GM12878 (cell line): ENCODE measurements around the gene MEI1. TPM values are rescaled to one million over a fixed set of nuclear protein-coding genes. Genes with fewer than 3 reads are reported as not detected.
A peak's percentile ranks its signal among the peaks of the same experiment; 100 is the strongest.

Experiments used
- ATAC-seq: fragments of 200-7000 bp; cut with Tn5 transposase; 3 replicates; pipeline ENCODE4 v1.9.1; 2020; ENCODE audit warnings: mild to moderate bottlenecking, moderate library complexity
- BruUV-seq: library from RNA; stranded (reverse); fragments of 400-500 nt; replicated peaks from 2 replicates; lab custom pipeline; 2021; lab: Mats Ljungman, UMichigan
- CTCF ChIA-PET: fragments of 300-600 bp; sonication (Branson Sonifier 250); formaldehyde crosslinking; extraction: SDS; loops from one replicate; lab custom pipeline; 2021; ENCODE audit warnings: inconsistent platforms; lab: Yijun Ruan, JAX
- POLR2A ChIA-PET: fragments of 350-600 bp; formaldehyde crosslinking; extraction: SDS; loops from one replicate; lab custom pipeline; 2021; ENCODE audit warnings: inconsistent platforms; lab: Charles Lee
- RAD21 ChIA-PET: fragments of 300-600 bp; sonication (Branson Sonifier 250); formaldehyde crosslinking; loops from one replicate; lab custom pipeline; 2023; ENCODE audit warnings: antibody characterized with exemption; ENCODE audit not compliant: unreplicated experiment; lab: Charles Lee
- SMC1A ChIA-PET: fragments of 300-600 bp; sonication (Branson Sonifier 250); formaldehyde crosslinking; loops from one replicate; lab custom pipeline; 2023; ENCODE audit not compliant: unreplicated experiment, uncharacterized antibody; lab: Charles Lee
- DNase-seq: peaks from one replicate; pipeline ENCODE4 v3.0.0-alpha.2; 2011; ENCODE audit warnings: low read depth, low spot score
- FAIRE-seq: peaks from 3 replicates; lab custom pipeline; 2011; peaks lifted over from hg19 to GRCh38; lab: Jason Lieb, UNC
- H2AFZ ChIP-seq: 2 replicates; pipeline ENCODE4 v1.6.0; 2011; ENCODE audit warnings: low read depth, low read length, control low read depth; ENCODE audit not compliant: control insufficient read depth
- H3K27ac ChIP-seq: 2 replicates; pipeline ENCODE4 v1.5.1; 2011; ENCODE audit warnings: control low read depth; ENCODE audit not compliant: control insufficient read depth, insufficient read depth
- H3K27me3 ChIP-seq, 2 experiments: replicated peaks in 1 of 2; 2 replicates each; pipeline versions ENCODE4 v1.6.0 to v1.6.1; 2011; ENCODE audit warnings: low read length in 1 of 2; ENCODE audit not compliant: control insufficient read depth in 2 of 2, insufficient read depth in 2 of 2
- H3K36me3 ChIP-seq, 2 experiments: 2 replicates each; pipeline ENCODE4 v1.5.1; 2011; ENCODE audit warnings: low read length in 1 of 2; ENCODE audit not compliant: control insufficient read depth in 2 of 2, insufficient read depth in 2 of 2
- H3K4me1 ChIP-seq: 2 replicates; pipeline ENCODE4 v1.6.1; 2011; ENCODE audit warnings: mild to moderate bottlenecking, low read length, moderate library complexity, mixed read lengths; ENCODE audit not compliant: control insufficient read depth, insufficient read depth
- H3K4me2 ChIP-seq: 2 replicates; pipeline ENCODE4 v1.6.0; 2011; ENCODE audit warnings: control low read depth; ENCODE audit not compliant: control insufficient read depth, insufficient read depth
- H3K4me3 ChIP-seq: fragments of 200-600 bp; sonication (generic); 2 replicates; pipeline ENCODE4 v1.5.1; 2016
- H3K79me2 ChIP-seq: 2 replicates; pipeline ENCODE4 v1.6.0; 2011; ENCODE audit warnings: low read length; ENCODE audit not compliant: control insufficient read depth, insufficient read depth
- H3K9ac ChIP-seq: 2 replicates; pipeline ENCODE4 v1.8.0; 2011; ENCODE audit warnings: low read length, control low read depth, mixed read lengths; ENCODE audit not compliant: control insufficient read depth, insufficient read depth
- H3K9me3 ChIP-seq: replicated peaks from 3 replicates; pipeline ENCODE4 v1.5.1; 2011; ENCODE audit warnings: mild to moderate bottlenecking, low read length; ENCODE audit not compliant: control insufficient read depth, insufficient read depth
- H4K20me1 ChIP-seq: 2 replicates; pipeline ENCODE4 v1.6.0; 2011; ENCODE audit not compliant: control insufficient read depth, insufficient read depth
- ASH2L ChIP-seq: fragments of 300-600, 200-600 bp; sonication (generic); IDR thresholded peaks from 2 replicates; pipeline ENCODE4 v1.6.1; 2017; ENCODE audit warnings: low read depth, mild to moderate bottlenecking, borderline replicate concordance
- ATF2 ChIP-seq: IDR thresholded peaks from 2 replicates; pipeline ENCODE4 v1.6.1; 2012; ENCODE audit warnings: low read length, inconsistent platforms
- BACH1 ChIP-seq: fragments of 450-650 bp; IDR thresholded peaks from 2 replicates; pipeline ENCODE4 v1.6.1; 2017; ENCODE audit warnings: mild to moderate bottlenecking, borderline replicate concordance
- BHLHE40 ChIP-seq, 2 experiments: fragments of 450-650 bp in 1 of 2; IDR thresholded peaks; 2 replicates each; pipeline ENCODE4 v1.6.1; 2011 to 2017; ENCODE audit warnings: low read depth in 2 of 2, borderline replicate concordance in 1 of 2, improper control_type of control experiment in 1 of 2, low read length in 1 of 2, mild to moderate bottlenecking in 1 of 2
- BMI1 ChIP-seq: fragments of 450-650 bp; IDR thresholded peaks from 2 replicates; pipeline ENCODE4 v1.6.1; 2016; ENCODE audit warnings: mild to moderate bottlenecking, moderate library complexity, borderline replicate concordance
- EED ChIP-seq: sonication (generic); IDR thresholded peaks from 2 replicates; pipeline ENCODE4 v1.6.1; 2016; ENCODE audit warnings: antibody characterized with exemption, low read depth
- EP300 ChIP-seq, 2 experiments: fragments of 150-350 bp in 1 of 2; IDR thresholded peaks; 2 replicates each; pipeline ENCODE4 v1.6.1; 2011 to 2012; ENCODE audit warnings: low read depth in 2 of 2, low read length in 2 of 2, borderline replicate concordance in 1 of 2, improper control_type of control experiment in 1 of 2, inconsistent platforms in 1 of 2; ENCODE audit not compliant: control insufficient read depth in 1 of 2
- IKZF2 ChIP-seq, 2 experiments: fragments of 450-650 bp; IDR thresholded peaks; 2 replicates each; pipeline ENCODE4 v1.6.1; 2017; ENCODE audit warnings: mild to moderate bottlenecking in 2 of 2, moderate library complexity in 2 of 2
- NR2C1 ChIP-seq: fragments of 450-650 bp; IDR thresholded peaks from 2 replicates; pipeline ENCODE4 v1.6.1; 2017; ENCODE audit warnings: antibody characterized with exemption, mild to moderate bottlenecking, moderate library complexity
- RUNX3 ChIP-seq: IDR thresholded peaks from 2 replicates; pipeline ENCODE4 v1.6.1; 2012; ENCODE audit warnings: low read length, inconsistent platforms
- SIX5 ChIP-seq: IDR thresholded peaks from 2 replicates; pipeline ENCODE4 v1.6.1; 2011; ENCODE audit warnings: mild to moderate bottlenecking, low read depth, low read length, moderate library complexity; ENCODE audit not compliant: severe bottlenecking
- SUZ12 ChIP-seq: fragments of 200-600 bp; sonication (generic); IDR thresholded peaks from one replicate; pipeline ENCODE4 v1.6.1; 2018; ENCODE audit warnings: antibody characterized with exemption, mild to moderate bottlenecking; ENCODE audit not compliant: unreplicated experiment
- WGBS: methylation state at CpG from one replicate; pipeline ENCODE4 v1.1.6; 2016; ENCODE audit warnings: low lambda C conversion rate; ENCODE audit not compliant: insufficient replicate concordance, insufficient coverage; ENCODE audit errors: missing lambda C conversion rate; 5-methylcytosine and 5-hydroxymethylcytosine counted together
- in situ Hi-C: fragments of 300-500 bp; cut with MboI; formaldehyde crosslinking; loops from 9 replicates; pipeline ENCODE4 v1.14.3; 2018; ENCODE audit warnings: mixed read lengths
- intact Hi-C: fragments of 100-400 bp; cut with micrococcal nuclease; formaldehyde crosslinking; loops from one replicate; pipeline ENCODE4 v1.14.2; 2022; ENCODE audit not compliant: unreplicated experiment
- polyA plus RNA-seq, 11 experiments: library from polyadenylated mRNA; depleted of rRNA in 4 of 11; unstranded in 6 of 11; stranded (reverse) in 5 of 11; fragments of >200 nt; fragmentation: Nextera tagmentation in 4 of 11; fragmentation: Illumina TruSeq in 1 of 11; extraction: Ambion mirVana in 4 of 11; extraction: Trizol in 1 of 11; gene quantifications; 1 replicate in 1 of 11; 2 replicates in 10 of 11; pipeline versions ENCODE4 v1.2.1 to v1.2.3, GENCODE V29; 2011 to 2016; ENCODE audit warnings: inconsistent platforms in 2 of 11, missing spikeins in 2 of 11, low read depth in 1 of 11
- total RNA-seq, 4 experiments: library from RNA; depleted of rRNA in 3 of 4; stranded (reverse); fragments of >200 nt in 3 of 4; fragmentation: Illumina TruSeq in 1 of 4; extraction: Trizol in 1 of 4; gene quantifications; 2 replicates each; pipeline versions ENCODE4 v1.2.1 to v1.2.3, GENCODE V29; 2013 to 2021
- TF ChIP-seq, protein P1 (sequence below): fragments of 450-650 bp; IDR thresholded peaks from 2 replicates; pipeline ENCODE4 v1.6.1; 2017; ENCODE audit warnings: mild to moderate bottlenecking, low read depth, inconsistent platforms; ENCODE audit not compliant: poor library complexity, severe bottlenecking
- TF ChIP-seq, protein P2 (sequence below): IDR thresholded peaks from 2 replicates; pipeline ENCODE4 v1.6.1; 2012; ENCODE audit warnings: low read depth, low read length, improper control_type of control experiment
- TF ChIP-seq, protein P3 (sequence below): fragments of 450-650 bp; IDR thresholded peaks from 2 replicates; pipeline ENCODE4 v1.6.1; 2016; ENCODE audit warnings: mild to moderate bottlenecking

The MEI1 gene
- total and polyA plus RNA-seq, 10 of the 15 experiments (the other 5 are each of a cell fraction or from before 2014, with no cell fraction given): 27.9 to 48.9 (median 35.8) TPM

DNA sequence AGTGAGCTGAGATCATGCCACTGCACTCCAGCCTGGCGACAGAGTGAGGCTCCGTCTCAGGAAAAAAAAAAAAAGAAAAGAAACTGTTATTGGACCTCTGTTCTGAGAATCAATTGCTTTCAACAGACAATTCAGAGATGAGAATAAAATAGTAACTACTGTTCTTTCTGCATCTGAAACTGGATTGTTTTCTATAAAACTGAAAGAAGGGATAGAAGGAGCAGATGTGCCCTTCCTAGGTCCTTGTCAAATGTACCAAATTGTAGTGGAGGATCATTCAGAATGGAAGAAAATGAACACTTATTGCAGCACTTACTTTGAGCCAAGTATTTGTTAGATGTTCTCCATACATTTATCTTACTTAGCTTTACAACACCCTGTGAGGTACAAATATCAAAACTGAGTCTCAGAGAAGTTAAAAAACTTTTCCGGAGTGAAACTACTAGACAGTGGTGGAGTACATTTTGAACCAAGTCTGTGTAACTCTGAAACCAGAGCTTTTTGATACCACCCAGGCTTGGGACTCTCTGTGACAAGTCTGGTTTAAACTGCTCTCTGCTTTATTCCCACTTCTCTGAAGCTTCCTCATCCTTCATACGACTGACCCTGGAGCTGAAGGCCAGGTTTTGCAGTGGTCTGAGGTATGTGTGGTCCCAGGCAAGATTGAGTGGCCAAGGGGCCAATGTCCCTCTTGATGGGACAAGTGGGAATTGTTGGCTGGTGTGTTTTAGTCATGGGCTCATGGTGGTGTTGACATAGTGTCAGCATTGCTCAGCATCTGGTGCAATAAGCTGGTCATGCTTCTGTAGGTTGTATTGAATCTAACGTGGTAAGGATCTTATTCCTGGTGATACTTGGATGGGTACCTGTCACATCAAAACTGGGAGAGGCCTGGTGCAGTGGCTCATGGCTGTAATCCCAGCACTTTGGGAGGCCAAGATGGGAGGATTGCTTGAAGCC is 53.0 kb downstream of the MEI1 start:
- ChIA-PET RAD21 (interaction anchor here (0.7 to 3.5 kb wide), 5 partner anchors 9 to 54 kb away, joined by 3 to 21 read pairs (median 4); partner anchors contain the start of genes CCDC134 and MEI1), SMC1A (interaction anchor here (0.6 to 2.3 kb wide), 12 partner anchors 10 to 200 kb away, joined by 3 to 14 read pairs (median 4); partner anchors contain the start of genes CCDC134 and SMIM45), POLR2A (interaction anchor here (0.7 to 1.6 kb wide), 6 partner anchors 13 to 180 kb away, joined by 3 to 8 read pairs (median 4); partner anchors contain the start of gene CCDC134), CTCF (interaction anchor here (0.8 to 2.6 kb wide), 8 partner anchors 9 to 110 kb away, joined by 3 to 18 read pairs (median 6); partner anchors contain the start of gene MEI1)
- H3K9ac ChIP-seq: peak overlapping the region; percentile 38
- BruUV-seq: no TSS peak
- peak overlapping the region; percentile 74 for H3K4me2 ChIP-seq
- no peaks in the 10 kb centered on the region for H3K79me2 ChIP-seq
- H4K20me1 ChIP-seq: no peaks in the 10 kb centered on the region
- H3K27me3 ChIP-seq: no peaks in the 10 kb centered on the region
- peak overlapping the region; percentile 32; the same call in 1 of the 2 replicates for H3K4me3 ChIP-seq
- in situ Hi-C loops: no loop called here
- H3K27ac ChIP-seq: peak overlapping the region; percentile 66
- peak overlapping the region; percentile 52 for H2AFZ ChIP-seq
- H3K4me1 ChIP-seq: peaks cover 39% of the 10 kb centered on the region
- intact Hi-C loops: no loop called here
- ATAC-seq: peak; percentile 88
- WGBS: 1% methylated on average over 4 of the region's 5 CpGs
- DNase-seq: peak; percentile 66
- no peaks in the 10 kb centered on the region for H3K36me3 ChIP-seq
- FAIRE-seq: peak; percentile 81
- no peaks in the 10 kb centered on the region for H3K9me3 ChIP-seq
- TF ChIP-seq, protein P1, sequence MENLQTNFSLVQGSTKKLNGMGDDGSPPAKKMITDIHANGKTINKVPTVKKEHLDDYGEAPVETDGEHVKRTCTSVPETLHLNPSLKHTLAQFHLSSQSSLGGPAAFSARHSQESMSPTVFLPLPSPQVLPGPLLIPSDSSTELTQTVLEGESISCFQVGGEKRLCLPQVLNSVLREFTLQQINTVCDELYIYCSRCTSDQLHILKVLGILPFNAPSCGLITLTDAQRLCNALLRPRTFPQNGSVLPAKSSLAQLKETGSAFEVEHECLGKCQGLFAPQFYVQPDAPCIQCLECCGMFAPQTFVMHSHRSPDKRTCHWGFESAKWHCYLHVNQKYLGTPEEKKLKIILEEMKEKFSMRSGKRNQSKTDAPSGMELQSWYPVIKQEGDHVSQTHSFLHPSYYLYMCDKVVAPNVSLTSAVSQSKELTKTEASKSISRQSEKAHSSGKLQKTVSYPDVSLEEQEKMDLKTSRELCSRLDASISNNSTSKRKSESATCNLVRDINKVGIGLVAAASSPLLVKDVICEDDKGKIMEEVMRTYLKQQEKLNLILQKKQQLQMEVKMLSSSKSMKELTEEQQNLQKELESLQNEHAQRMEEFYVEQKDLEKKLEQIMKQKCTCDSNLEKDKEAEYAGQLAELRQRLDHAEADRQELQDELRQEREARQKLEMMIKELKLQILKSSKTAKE: no peak
- TF ChIP-seq ASH2L: no peak
- no peak for TF ChIP-seq BACH1
- TF ChIP-seq ATF2: no peak
- TF ChIP-seq RUNX3: peak; percentile 51; the same call in 1 of the 2 replicates
- TF ChIP-seq SIX5: no peak
- TF ChIP-seq EP300 (IDR thresholded peaks at IDR 0.05; ENCODE audit: borderline replicate concordance in 1 of 2, control insufficient read depth in 1 of 2, low read depth in 2 of 2, low read length in 2 of 2): 0 out of 4 replicates have a peak, but pooled peaks of 1 of the 2 experiments have one; percentile 17
- TF ChIP-seq IKZF2 (IDR thresholded peaks at IDR 0.05): peak; percentile 27 to 44; a peak in 3 of 4 replicates
- peak; percentile 29; the same call in 1 of the 2 replicates for TF ChIP-seq EED
- TF ChIP-seq BHLHE40 (IDR thresholded peaks at IDR 0.05; ENCODE audit: borderline replicate concordance in 1 of 2, low read depth in 2 of 2, low read length in 1 of 2): no peak
- no peak for TF ChIP-seq NR2C1
- TF ChIP-seq SUZ12: no peak
- TF ChIP-seq, protein P2, sequence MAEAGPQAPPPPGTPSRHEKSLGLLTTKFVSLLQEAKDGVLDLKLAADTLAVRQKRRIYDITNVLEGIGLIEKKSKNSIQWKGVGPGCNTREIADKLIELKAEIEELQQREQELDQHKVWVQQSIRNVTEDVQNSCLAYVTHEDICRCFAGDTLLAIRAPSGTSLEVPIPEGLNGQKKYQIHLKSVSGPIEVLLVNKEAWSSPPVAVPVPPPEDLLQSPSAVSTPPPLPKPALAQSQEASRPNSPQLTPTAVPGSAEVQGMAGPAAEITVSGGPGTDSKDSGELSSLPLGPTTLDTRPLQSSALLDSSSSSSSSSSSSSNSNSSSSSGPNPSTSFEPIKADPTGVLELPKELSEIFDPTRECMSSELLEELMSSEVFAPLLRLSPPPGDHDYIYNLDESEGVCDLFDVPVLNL: no peak
- TF ChIP-seq BMI1: no peak
- TF ChIP-seq, protein P3, sequence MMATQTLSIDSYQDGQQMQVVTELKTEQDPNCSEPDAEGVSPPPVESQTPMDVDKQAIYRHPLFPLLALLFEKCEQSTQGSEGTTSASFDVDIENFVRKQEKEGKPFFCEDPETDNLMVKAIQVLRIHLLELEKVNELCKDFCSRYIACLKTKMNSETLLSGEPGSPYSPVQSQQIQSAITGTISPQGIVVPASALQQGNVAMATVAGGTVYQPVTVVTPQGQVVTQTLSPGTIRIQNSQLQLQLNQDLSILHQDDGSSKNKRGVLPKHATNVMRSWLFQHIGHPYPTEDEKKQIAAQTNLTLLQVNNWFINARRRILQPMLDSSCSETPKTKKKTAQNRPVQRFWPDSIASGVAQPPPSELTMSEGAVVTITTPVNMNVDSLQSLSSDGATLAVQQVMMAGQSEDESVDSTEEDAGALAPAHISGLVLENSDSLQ: peak; percentile 31; the same call in 1 of the 2 replicates
